ENCODE results near the gene DEUP1.
"Not testable (repeated sequence)": the region's sequence is repeated elsewhere in the genome, so short reads cannot be mapped to it uniquely, and the experiment has no call there.

DEUP1 gene

DNA sequence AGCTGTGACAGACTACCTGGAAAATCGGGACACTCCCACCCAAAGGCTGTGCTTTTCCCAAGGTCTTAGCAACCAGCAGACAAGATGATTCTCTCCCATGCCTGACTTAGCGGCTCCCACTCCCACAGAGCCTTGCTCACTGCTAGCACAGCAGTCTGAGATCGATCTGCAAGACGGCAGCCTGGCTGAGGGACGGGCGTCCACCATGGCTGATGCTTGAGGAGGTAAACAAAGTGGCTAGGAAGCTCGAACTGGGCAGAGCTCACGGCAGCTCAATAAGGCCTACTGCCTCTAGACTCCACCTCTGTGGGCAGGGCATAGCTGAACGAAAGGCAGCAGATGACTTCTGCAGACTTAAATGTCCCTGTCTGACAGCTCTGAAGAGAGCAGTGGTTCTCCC, 127.7 kb downstream of the DEUP1 start:
- Histone ChIP-seq H3K79me2 (ENCODE audit: insufficient read depth, low read length) (no peaks in the 10 kb centered on the region), H4K20me1 (ENCODE audit: insufficient read depth, low read length) (no peaks in the 10 kb centered on the region), H3K27me3 (ENCODE audit: insufficient read depth, low read length) (no peaks in the 10 kb centered on the region), H3K9ac (ENCODE audit: low read length) (no peak overlapping the region), H2AFZ (ENCODE audit: low read length) (no peak overlapping the region), H3K4me3 (ENCODE audit: low read depth, low read length, poor library complexity, severe bottlenecking) (no peak overlapping the region), H3K36me3 (ENCODE audit: insufficient read depth, low read length) (no peaks in the 10 kb centered on the region), H3K4me1 (ENCODE audit: insufficient read depth, low read length, severe bottlenecking) (no peaks in the 10 kb centered on the region), H3K4me2 (ENCODE audit: low read length) (no peak overlapping the region), H3K9me3 (ENCODE audit: low read length) (no peaks in the 10 kb centered on the region), H3K27ac (ENCODE audit: low read depth, low read length, poor library complexity, severe bottlenecking) (no peak overlapping the region), H3K9me2 (ENCODE audit: low read depth, low read length) (no peaks in the 10 kb centered on the region), H3F3A (ENCODE audit: insufficient read depth, low read length) (no peaks in the 10 kb centered on the region)
- TF ChIP-seq, protein P1, sequence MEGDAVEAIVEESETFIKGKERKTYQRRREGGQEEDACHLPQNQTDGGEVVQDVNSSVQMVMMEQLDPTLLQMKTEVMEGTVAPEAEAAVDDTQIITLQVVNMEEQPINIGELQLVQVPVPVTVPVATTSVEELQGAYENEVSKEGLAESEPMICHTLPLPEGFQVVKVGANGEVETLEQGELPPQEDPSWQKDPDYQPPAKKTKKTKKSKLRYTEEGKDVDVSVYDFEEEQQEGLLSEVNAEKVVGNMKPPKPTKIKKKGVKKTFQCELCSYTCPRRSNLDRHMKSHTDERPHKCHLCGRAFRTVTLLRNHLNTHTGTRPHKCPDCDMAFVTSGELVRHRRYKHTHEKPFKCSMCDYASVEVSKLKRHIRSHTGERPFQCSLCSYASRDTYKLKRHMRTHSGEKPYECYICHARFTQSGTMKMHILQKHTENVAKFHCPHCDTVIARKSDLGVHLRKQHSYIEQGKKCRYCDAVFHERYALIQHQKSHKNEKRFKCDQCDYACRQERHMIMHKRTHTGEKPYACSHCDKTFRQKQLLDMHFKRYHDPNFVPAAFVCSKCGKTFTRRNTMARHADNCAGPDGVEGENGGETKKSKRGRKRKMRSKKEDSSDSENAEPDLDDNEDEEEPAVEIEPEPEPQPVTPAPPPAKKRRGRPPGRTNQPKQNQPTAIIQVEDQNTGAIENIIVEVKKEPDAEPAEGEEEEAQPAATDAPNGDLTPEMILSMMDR (IDR thresholded peaks at IDR 0.05; ENCODE audit: low read length), result no peak
- no peak for TF ChIP-seq EZH2 (IDR thresholded peaks at IDR 0.05; ENCODE audit: borderline replicate concordance, low read length)

DNA sequence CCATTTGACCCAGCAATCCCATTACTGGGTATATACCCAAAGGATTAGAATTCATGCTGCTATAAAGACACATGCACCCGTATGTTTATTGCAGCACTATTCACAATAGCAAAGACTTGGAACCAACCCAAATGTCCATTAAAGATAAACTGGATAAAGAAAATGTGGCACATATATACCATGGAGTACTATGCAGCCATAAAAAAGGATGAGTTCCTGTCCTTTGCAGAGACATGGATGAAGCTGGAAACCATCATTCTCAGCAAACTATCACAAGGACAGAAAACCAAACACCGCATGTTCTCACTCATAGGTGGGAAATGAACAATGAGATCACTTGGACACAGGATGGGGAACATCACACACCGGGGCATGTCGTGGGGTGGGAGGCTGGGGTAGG, 133.1 kb downstream of the DEUP1 start:
- H3K9me2 ChIP-seq (ENCODE audit: low read depth, low read length), result not testable (repeated sequence)

DNA sequence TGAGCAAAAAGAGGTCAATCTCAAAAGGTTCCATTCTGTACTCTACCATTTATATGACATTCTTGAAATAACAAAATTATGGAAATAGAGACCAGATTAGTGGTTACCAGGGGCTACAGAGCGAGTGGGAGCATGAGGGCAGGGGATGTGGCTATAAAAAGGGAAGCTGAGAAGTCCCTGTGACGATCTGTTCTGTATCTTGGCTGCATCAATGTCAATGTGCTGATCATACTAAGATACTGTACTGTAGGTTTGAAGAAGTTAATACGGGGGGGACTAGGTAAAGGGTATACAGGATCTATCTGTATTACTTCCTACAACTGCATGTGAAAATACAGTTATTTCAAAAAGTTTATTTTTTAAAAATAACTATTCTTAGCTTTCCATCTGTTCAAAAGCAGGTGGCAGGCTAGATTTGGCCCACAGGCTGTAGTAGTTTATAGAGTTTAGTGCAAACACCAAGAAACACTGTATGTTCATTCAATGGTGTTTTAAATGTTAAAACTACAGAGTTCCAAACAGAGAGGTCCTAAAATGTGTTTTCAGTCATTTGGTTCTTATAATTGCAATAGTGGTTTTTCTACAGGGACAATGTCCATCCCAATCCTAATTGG, 134.5 kb downstream of the DEUP1 start:
- Histone ChIP-seq H3K4me3 (ENCODE audit: low read depth, low read length, poor library complexity, severe bottlenecking) (no peak overlapping the region), H3K36me3 (ENCODE audit: insufficient read depth, low read length) (no peaks in the 10 kb centered on the region), H3K9me2 (ENCODE audit: low read depth, low read length) (no peaks in the 10 kb centered on the region), H3K9ac (ENCODE audit: low read length) (no peak overlapping the region), H3K27ac (ENCODE audit: low read depth, low read length, poor library complexity, severe bottlenecking) (no peak overlapping the region), H3K79me2 (ENCODE audit: insufficient read depth, low read length) (no peaks in the 10 kb centered on the region), H2AFZ (ENCODE audit: low read length) (no peak overlapping the region), H3F3A (ENCODE audit: insufficient read depth, low read length) (no peaks in the 10 kb centered on the region), H3K4me1 (ENCODE audit: insufficient read depth, low read length, severe bottlenecking) (no peaks in the 10 kb centered on the region), H3K27me3 (ENCODE audit: insufficient read depth, low read length) (no peaks in the 10 kb centered on the region), H3K9me3 (ENCODE audit: low read length) (no peaks in the 10 kb centered on the region), H4K20me1 (ENCODE audit: insufficient read depth, low read length) (no peaks in the 10 kb centered on the region), H3K4me2 (ENCODE audit: low read length) (no peak overlapping the region)
- TF ChIP-seq, protein P1 (IDR thresholded peaks at IDR 0.05; ENCODE audit: low read length), result no peak
- TF ChIP-seq EZH2 (IDR thresholded peaks at IDR 0.05; ENCODE audit: borderline replicate concordance, low read length), result no peak

More for the DNA sequence above, 133.1 kb downstream of the DEUP1 start:
- not testable (repeated sequence) for H3K4me2 ChIP-seq (ENCODE audit: low read length); H3K9ac ChIP-seq (ENCODE audit: low read length); H3K27me3 ChIP-seq (ENCODE audit: insufficient read depth, low read length); H3K4me3 ChIP-seq (ENCODE audit: low read depth, low read length, poor library complexity, severe bottlenecking); H3F3A ChIP-seq (ENCODE audit: insufficient read depth, low read length); H2AFZ ChIP-seq (ENCODE audit: low read length); H3K4me1 ChIP-seq (ENCODE audit: insufficient read depth, low read length, severe bottlenecking); H4K20me1 ChIP-seq (ENCODE audit: insufficient read depth, low read length); H3K36me3 ChIP-seq (ENCODE audit: insufficient read depth, low read length); H3K27ac ChIP-seq (ENCODE audit: low read depth, low read length, poor library complexity, severe bottlenecking); H3K9me3 ChIP-seq (ENCODE audit: low read length); H3K79me2 ChIP-seq (ENCODE audit: insufficient read depth, low read length)

DNA sequence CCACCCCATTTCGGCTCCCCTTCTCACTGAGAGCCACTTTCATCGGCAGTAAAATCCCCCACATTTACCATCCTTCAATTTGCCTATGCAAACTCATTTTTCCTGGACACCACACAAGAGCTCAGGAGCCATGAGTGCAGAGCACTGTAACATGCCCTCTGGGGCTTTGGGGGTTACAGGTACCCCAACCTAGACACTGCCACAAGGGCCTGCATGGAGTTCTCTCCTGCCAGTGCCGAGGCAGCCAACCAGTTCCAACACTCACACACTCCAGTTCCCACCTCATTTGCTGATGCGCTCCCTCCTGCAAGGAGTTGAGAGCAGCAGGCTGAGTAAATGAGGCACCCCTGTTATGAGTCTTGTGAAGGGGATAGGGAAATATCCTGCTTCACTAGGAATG, 136.5 kb downstream of the DEUP1 start:
- Histone ChIP-seq H3K9ac (ENCODE audit: low read length) (no peak overlapping the region), H4K20me1 (ENCODE audit: insufficient read depth, low read length) (no peaks in the 10 kb centered on the region), H3K9me3 (ENCODE audit: low read length) (no peaks in the 10 kb centered on the region), H3K9me2 (ENCODE audit: low read depth, low read length) (no peaks in the 10 kb centered on the region), H3K4me2 (ENCODE audit: low read length) (no peak overlapping the region), H3K4me3 (ENCODE audit: low read depth, low read length, poor library complexity, severe bottlenecking) (no peak overlapping the region), H3K79me2 (ENCODE audit: insufficient read depth, low read length) (no peaks in the 10 kb centered on the region), H3K27me3 (ENCODE audit: insufficient read depth, low read length) (no peaks in the 10 kb centered on the region), H2AFZ (ENCODE audit: low read length) (no peak overlapping the region), H3K4me1 (ENCODE audit: insufficient read depth, low read length, severe bottlenecking) (no peaks in the 10 kb centered on the region), H3F3A (ENCODE audit: insufficient read depth, low read length) (no peaks in the 10 kb centered on the region), H3K36me3 (ENCODE audit: insufficient read depth, low read length) (no peaks in the 10 kb centered on the region), H3K27ac (ENCODE audit: low read depth, low read length, poor library complexity, severe bottlenecking) (no peak overlapping the region)
- no peak for TF ChIP-seq EZH2 (IDR thresholded peaks at IDR 0.05; ENCODE audit: borderline replicate concordance, low read length)
- TF ChIP-seq, protein P1 (IDR thresholded peaks at IDR 0.05; ENCODE audit: low read length), result no peak
